SK-N-SH treated with all-trans-retinoic acid at 6 μM for 48 hours (cell line): ENCODE results near the gene RPL27A.

ENCODE experiments used
- GLIS3 ChIP-seq: fragments of 250-450 bp; sonication (Bioruptor Pico); IDR thresholded peaks from 2 replicates; pipeline ENCODE4 v1.5.0; 2020; ENCODE audit warnings: mild to moderate bottlenecking, moderate library complexity
- PATZ1 ChIP-seq: fragments of 250-450 bp; sonication (Bioruptor Pico); IDR thresholded peaks from 2 replicates; pipeline ENCODE4 v1.8.0; 2020; ENCODE audit warnings: mild to moderate bottlenecking, moderate library complexity, borderline replicate concordance
- ZFP3 ChIP-seq: fragments of 250-450 bp; sonication (Bioruptor Pico); IDR thresholded peaks from 2 replicates; pipeline ENCODE4 v1.5.0; 2020; ENCODE audit warnings: mild to moderate bottlenecking, moderate library complexity
- ZNF565 ChIP-seq: fragments of 450-650 bp; formaldehyde crosslinking; conservative IDR thresholded peaks from 2 replicates; pipeline ENCODE4 v1.5.0; 2020; ENCODE audit warnings: low read depth, mild to moderate bottlenecking, moderate library complexity

GRCh38 chr11:8697054-8697453, 14.5 kb downstream of the RPL27A start:
- TF ChIP-seq ZFP3 (CRISPR knock-in tag) (no peak), GLIS3 (no peak), ZNF565 (CRISPR knock-in tag) (no peak), PATZ1 (CRISPR knock-in tag) (no peak)
